ENCODE results near the gene LGALS3. TPM values are rescaled to one million over a fixed set of nuclear protein-coding genes. Genes with fewer than 3 reads are reported as not detected.
A peak's percentile ranks its signal among the peaks of the same experiment; 100 is the strongest.

Gene LGALS3
- total RNA-seq, 4 donors from 2014 or later: 68.0 to 124 (median 80.6) TPM

DNA sequence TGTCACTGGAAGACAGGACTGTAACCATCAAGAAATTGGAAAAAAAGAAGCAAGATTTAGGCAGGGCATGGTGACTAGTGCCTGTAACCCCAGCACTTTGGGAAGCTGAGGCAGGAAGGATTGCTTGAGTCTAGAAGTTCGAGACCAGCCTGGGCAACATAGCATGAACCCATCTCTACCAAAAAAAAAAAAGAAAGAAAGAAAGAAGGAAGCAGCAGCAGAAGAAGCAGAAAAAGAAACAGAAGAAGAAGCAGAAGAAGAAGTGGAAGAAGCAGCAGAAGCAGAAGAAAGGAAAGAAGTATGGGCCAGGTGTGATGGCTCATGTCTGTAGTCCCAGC is 30.5 kb upstream of the LGALS3 start:
- H3K4me3 ChIP-seq: no peak overlapping the region
- no peaks in the 10 kb centered on the region for H3K36me3 ChIP-seq
- intact Hi-C loops (cut with DNase I; ENCODE audit: low total_unique reads) (no loop called here), in situ Hi-C loops (cut with MboI; ENCODE audit: low sequenced_read_pairs in 4 of 4) (loop anchor here in 1 of 4 donors (25.0 kb wide), 1 partner anchor 339 kb away; the partner anchor contains the start of gene TBPL2)
- ATAC-seq (no peak), DNase-seq (no peak)
- peak overlapping the region; percentile 17 to 86 (median 71) for H3K27ac ChIP-seq
- peaks cover 5 to 47% of the 10 kb centered on the region in 2 donors for H3K4me1 ChIP-seq
- H3K9me3 ChIP-seq: no peaks in the 10 kb centered on the region
- H3K27me3 ChIP-seq: no peaks in the 10 kb centered on the region
- TF ChIP-seq POLR2A (IDR thresholded peaks at IDR 0.05): no peak
- TF ChIP-seq, protein P1, sequence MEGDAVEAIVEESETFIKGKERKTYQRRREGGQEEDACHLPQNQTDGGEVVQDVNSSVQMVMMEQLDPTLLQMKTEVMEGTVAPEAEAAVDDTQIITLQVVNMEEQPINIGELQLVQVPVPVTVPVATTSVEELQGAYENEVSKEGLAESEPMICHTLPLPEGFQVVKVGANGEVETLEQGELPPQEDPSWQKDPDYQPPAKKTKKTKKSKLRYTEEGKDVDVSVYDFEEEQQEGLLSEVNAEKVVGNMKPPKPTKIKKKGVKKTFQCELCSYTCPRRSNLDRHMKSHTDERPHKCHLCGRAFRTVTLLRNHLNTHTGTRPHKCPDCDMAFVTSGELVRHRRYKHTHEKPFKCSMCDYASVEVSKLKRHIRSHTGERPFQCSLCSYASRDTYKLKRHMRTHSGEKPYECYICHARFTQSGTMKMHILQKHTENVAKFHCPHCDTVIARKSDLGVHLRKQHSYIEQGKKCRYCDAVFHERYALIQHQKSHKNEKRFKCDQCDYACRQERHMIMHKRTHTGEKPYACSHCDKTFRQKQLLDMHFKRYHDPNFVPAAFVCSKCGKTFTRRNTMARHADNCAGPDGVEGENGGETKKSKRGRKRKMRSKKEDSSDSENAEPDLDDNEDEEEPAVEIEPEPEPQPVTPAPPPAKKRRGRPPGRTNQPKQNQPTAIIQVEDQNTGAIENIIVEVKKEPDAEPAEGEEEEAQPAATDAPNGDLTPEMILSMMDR (IDR thresholded peaks at IDR 0.05 in 4 of 5, conservative IDR thresholded peaks at IDR 0.05 in 1 of 5): no peak

GRCh38 chr14:55099756-55100155 is 29.3 kb upstream of the LGALS3 start:
- no peak for TF ChIP-seq POLR2A (IDR thresholded peaks at IDR 0.05)
- TF ChIP-seq, protein P1 (IDR thresholded peaks at IDR 0.05 in 4 of 5, conservative IDR thresholded peaks at IDR 0.05 in 1 of 5): no peak
- in situ Hi-C loops (cut with MboI; ENCODE audit: low sequenced_read_pairs in 4 of 4): loop anchor here in 1 of 4 donors (25.0 kb wide), 1 partner anchor 338 kb away; the partner anchor contains the start of gene TBPL2

DNA sequence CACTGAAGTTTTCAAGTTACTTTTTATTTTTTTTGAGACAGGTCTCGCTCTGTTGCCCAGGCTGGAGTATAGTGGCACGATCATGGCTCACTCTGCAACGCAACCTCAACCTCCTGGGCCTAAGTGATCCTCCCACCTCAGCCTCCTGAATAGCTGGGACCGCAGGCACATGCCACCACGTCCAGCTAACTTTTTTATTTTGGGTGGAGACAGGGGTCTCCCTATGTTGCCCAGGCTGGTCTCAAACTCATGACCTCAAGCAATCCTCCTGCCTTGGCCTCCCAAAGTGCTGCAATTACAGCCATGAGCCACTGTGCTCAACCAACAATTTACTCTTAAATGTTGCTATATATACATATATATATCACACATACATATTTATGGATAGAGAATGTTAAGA is 27.4 kb upstream of the LGALS3 start:
- no peak for DNase-seq
- in situ Hi-C loops (cut with MboI; ENCODE audit: low sequenced_read_pairs in 4 of 4): no loop called here
- H3K36me3 ChIP-seq: no peaks in the 10 kb centered on the region

More at GRCh38 chr14:55099756-55100155, 29.3 kb upstream of the LGALS3 start:
- H3K4me1 ChIP-seq: peaks cover 12 to 58% of the 10 kb centered on the region in 2 donors
- intact Hi-C loops (cut with DNase I; ENCODE audit: low total_unique reads): loop anchor here (2.0 kb wide), 1 partner anchor 29 kb away; the partner anchor contains the start of gene LGALS3
- no peaks in the 10 kb centered on the region for H3K36me3 ChIP-seq
- H3K27ac ChIP-seq: peak overlapping the region; percentile 54 to 86 (median 71)
- ATAC-seq: peak; percentile 35 to 43
- no peaks in the 10 kb centered on the region for H3K27me3 ChIP-seq
- H3K4me3 ChIP-seq: no peak overlapping the region
- DNase-seq: no peak
- no peaks in the 10 kb centered on the region for H3K9me3 ChIP-seq

DNA sequence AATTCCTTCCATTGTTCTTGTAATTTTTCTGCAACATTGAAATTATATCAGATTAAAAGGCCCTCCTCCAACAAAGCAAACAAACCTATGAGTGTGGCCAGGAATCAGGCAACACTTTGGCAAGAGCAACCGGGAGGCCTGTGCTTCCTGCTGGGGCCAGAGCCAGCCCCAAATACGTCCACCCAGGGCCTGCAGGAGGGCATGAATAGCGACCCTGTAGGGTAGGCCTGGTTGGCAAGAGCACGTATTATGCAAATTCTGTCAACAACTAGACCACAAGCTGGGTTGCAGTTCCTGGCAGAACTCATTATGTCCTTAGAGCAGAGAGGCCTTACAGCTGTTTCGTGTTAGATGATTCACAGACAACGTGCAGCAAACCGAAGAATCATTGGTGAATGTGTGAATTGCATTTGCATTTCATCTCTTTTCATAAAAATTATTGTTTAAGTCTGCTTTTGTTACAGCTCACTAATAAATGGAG is 26.9 kb upstream of the LGALS3 start:
- Histone ChIP-seq H3K36me3 (no peaks in the 10 kb centered on the region), H3K4me1 (peaks cover 18 to 64% of the 10 kb centered on the region in 2 donors), H3K9me3 (no peaks in the 10 kb centered on the region), H3K27me3 (no peaks in the 10 kb centered on the region), H3K4me3 (no peak overlapping the region), H3K27ac (peak overlapping the region; percentile 83 to 90 (median 88))
- ATAC-seq: peak; percentile 78 to 79
- TF ChIP-seq, protein P1 (IDR thresholded peaks at IDR 0.05 in 4 of 5, conservative IDR thresholded peaks at IDR 0.05 in 1 of 5): no peak
- peak in 1 of 2 donors; percentile 38 for TF ChIP-seq POLR2A (IDR thresholded peaks at IDR 0.05)
- intact Hi-C loops (cut with DNase I; ENCODE audit: low total_unique reads) (no loop called here), in situ Hi-C loops (cut with MboI; ENCODE audit: low sequenced_read_pairs in 4 of 4) (no loop called here)
- peak; percentile 67 to 82 for DNase-seq

More for the DNA sequence above, 27.4 kb upstream of the LGALS3 start:
- TF ChIP-seq POLR2A (IDR thresholded peaks at IDR 0.05): no peak
- TF ChIP-seq, protein P1 (IDR thresholded peaks at IDR 0.05 in 4 of 5, conservative IDR thresholded peaks at IDR 0.05 in 1 of 5): no peak
- no peak for ATAC-seq
- H3K9me3 ChIP-seq: no peaks in the 10 kb centered on the region
- intact Hi-C loops (cut with DNase I; ENCODE audit: low total_unique reads): loop anchor here (2.0 kb wide), 1 partner anchor 27 kb away; the partner anchor contains the start of gene LGALS3
- no peak overlapping the region for H3K4me3 ChIP-seq
- peak overlapping the region; percentile 83 to 90 (median 88) for H3K27ac ChIP-seq
- H3K4me1 ChIP-seq: peaks cover 16 to 62% of the 10 kb centered on the region in 2 donors
- no peaks in the 10 kb centered on the region for H3K27me3 ChIP-seq

Data from gastrocnemius medialis (tissue), 4 donors.